Kidney (tissue), 14 donors: Measurements from ENCODE around the gene GSTT4. TPM values are rescaled to one million over a fixed set of nuclear protein-coding genes. Genes with fewer than 3 reads are reported as not detected.

ENCODE experiments used
- DNase-seq, 5 donors: peaks; one replicate each; pipeline ENCODE4 v3.0.0-alpha.2; 2013 to 2020
- FAIRE-seq: peaks from 2 replicates; lab custom pipeline; 2012; peaks lifted over from hg19 to GRCh38; lab: Jason Lieb, UNC
- H3K27ac ChIP-seq, 2 donors: one replicate each; pipeline ENCODE4 v1.7.0; 2013; ENCODE audit warnings: low read depth in 2 of 2, low read length in 2 of 2, inconsistent platforms in 1 of 2
- H3K27me3 ChIP-seq: one replicate; pipeline ENCODE4 v1.7.1; 2013; ENCODE audit warnings: low read length, inconsistent platforms; ENCODE audit not compliant: control insufficient read depth, insufficient read depth
- H3K36me3 ChIP-seq, 3 donors: one replicate each; pipeline versions ENCODE4 v1.7.0 to v1.7.1; 2013; ENCODE audit warnings: low read length in 3 of 3, control low read depth in 1 of 3, inconsistent platforms in 1 of 3; ENCODE audit not compliant: insufficient read depth in 3 of 3, control insufficient read depth in 2 of 3
- H3K4me1 ChIP-seq, 3 donors: one replicate each; pipeline versions ENCODE4 v1.7.0 to v1.7.1; 2013; ENCODE audit warnings: low read length in 3 of 3, inconsistent platforms in 1 of 3, low read depth in 1 of 3; ENCODE audit not compliant: control insufficient read depth in 2 of 3, insufficient read depth in 2 of 3
- H3K4me3 ChIP-seq, 3 donors: one replicate each; pipeline versions ENCODE4 v1.7.0 to v1.8.1; 2013; ENCODE audit warnings: low read length in 3 of 3, control low read depth in 1 of 3, inconsistent platforms in 1 of 3
- H3K9ac ChIP-seq, 3 donors: one replicate each; pipeline versions ENCODE4 v1.7.0 to v1.7.1; 2013; ENCODE audit warnings: low read length in 3 of 3, control low read depth in 1 of 3, inconsistent platforms in 1 of 3
- H3K9me3 ChIP-seq, 3 donors: one replicate each; pipeline versions ENCODE4 v1.7.0 to v1.7.1; 2013; ENCODE audit warnings: low read length in 3 of 3, control low read depth in 1 of 3, inconsistent platforms in 1 of 3; ENCODE audit not compliant: control insufficient read depth in 2 of 3, insufficient read depth in 1 of 3
- intact Hi-C: fragments of 100-400 bp; cut with DNase I; formaldehyde crosslinking; loops from one replicate; pipeline ENCODE4 v1.11.1; 2022
- polyA plus RNA-seq: library from polyadenylated mRNA; stranded (reverse); fragments of 350-450 nt; fragmentation: Illumina TruSeq; extraction: RNeasy Lipid Tissue Mini Kit (QIAGEN cat#74804); gene quantifications from one replicate; pipeline ENCODE4 v1.2.3, GENCODE V29; 2014; ENCODE audit warnings: low read depth, low replicate concordance; ENCODE audit not compliant: insufficient read depth
- total RNA-seq: library from RNA; stranded (reverse); fragmentation: NEBNext Ultra II Directional; extraction: Animal tissue kit (Norgen Biotek cat#: 25700); gene quantifications from one replicate; pipeline ENCODE4 v1.2.1, GENCODE V29; 2021
- TF ChIP-seq, protein P1 (sequence below): IDR thresholded peaks from 3 replicates; pipeline ENCODE4 v1.5.1; 2012; ENCODE audit warnings: mild to moderate bottlenecking, moderate library complexity, borderline replicate concordance; ENCODE audit not compliant: insufficient read depth; ENCODE audit errors: extremely low read depth
- donor health status: control.
- donor health status: control.
- donor health status: control.
- donor health status: control.
- donor health status: control.
- donor health status: DM: yes; HTN: yes; CAD: no.
- donor health status: Normal renal cell carcinoma (clear cell type).

The GSTT4 gene
- total and polyA plus RNA-seq, 2 donors from 2014 or later: not detected

DNA sequence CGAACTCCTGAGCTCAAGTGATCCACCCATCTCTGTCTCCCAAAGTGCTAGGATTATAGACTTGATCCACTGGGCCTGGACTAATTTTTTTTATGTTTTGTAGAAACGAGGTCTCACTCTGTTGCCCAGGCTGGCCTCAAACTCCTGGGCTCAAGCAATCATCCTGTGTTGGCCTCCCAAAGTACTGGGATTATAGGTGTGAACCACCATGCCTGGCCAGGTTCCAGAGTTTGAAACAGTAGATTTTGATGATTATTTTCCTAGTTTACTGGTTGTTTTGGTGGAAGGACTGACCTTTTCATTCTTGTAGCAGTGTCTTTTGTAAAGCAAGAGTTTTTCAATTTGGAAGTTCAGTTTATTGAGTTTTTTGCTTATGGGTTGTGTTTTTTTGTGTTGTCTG lies 20.8 kb upstream of the GSTT4 start:
- no peak overlapping the region for H3K9ac ChIP-seq
- DNase-seq (no peak), FAIRE-seq (no peak)
- H3K4me3 ChIP-seq: no peak overlapping the region
- no peaks in the 10 kb centered on the region for H3K27me3 ChIP-seq
- H3K4me1 ChIP-seq: peaks cover 0 to 7% (median 5%) of the 10 kb centered on the region in 3 donors
- TF ChIP-seq, protein P1, sequence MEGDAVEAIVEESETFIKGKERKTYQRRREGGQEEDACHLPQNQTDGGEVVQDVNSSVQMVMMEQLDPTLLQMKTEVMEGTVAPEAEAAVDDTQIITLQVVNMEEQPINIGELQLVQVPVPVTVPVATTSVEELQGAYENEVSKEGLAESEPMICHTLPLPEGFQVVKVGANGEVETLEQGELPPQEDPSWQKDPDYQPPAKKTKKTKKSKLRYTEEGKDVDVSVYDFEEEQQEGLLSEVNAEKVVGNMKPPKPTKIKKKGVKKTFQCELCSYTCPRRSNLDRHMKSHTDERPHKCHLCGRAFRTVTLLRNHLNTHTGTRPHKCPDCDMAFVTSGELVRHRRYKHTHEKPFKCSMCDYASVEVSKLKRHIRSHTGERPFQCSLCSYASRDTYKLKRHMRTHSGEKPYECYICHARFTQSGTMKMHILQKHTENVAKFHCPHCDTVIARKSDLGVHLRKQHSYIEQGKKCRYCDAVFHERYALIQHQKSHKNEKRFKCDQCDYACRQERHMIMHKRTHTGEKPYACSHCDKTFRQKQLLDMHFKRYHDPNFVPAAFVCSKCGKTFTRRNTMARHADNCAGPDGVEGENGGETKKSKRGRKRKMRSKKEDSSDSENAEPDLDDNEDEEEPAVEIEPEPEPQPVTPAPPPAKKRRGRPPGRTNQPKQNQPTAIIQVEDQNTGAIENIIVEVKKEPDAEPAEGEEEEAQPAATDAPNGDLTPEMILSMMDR: no peak
- H3K36me3 ChIP-seq: no peaks in the 10 kb centered on the region
- H3K27ac ChIP-seq: no peak overlapping the region
- intact Hi-C loops: no loop called here
- no peaks in the 10 kb centered on the region for H3K9me3 ChIP-seq

DNA sequence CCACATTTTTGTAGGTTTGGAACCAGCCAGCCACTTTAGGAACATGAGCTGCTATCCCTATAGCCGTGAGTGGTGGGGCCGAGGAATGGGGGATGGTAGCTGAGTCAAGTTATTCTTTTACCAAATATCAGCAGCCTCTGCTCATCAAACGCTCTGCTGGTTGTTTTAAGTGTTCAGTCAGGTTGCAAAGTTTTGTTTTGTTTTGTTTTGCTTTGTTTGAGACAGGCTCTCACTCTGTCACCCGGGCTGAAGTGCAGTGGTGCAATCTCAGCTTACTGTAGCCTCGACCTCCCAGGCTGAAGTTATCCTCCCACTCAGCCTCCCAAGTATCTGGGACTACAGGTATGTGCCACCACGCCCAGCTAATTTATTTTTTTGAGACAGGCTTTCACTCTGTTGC lies 20.2 kb upstream of the GSTT4 start:
- intact Hi-C loops: no loop called here
- Histone ChIP-seq H3K36me3 (no peaks in the 10 kb centered on the region), H3K4me1 (peaks cover 0 to 7% (median 5%) of the 10 kb centered on the region in 3 donors), H3K9ac (no peak overlapping the region), H3K27ac (no peak overlapping the region), H3K4me3 (peak overlapping the region in 1 of 3 donors; percentile 25), H3K27me3 (no peaks in the 10 kb centered on the region), H3K9me3 (no peaks in the 10 kb centered on the region)
- FAIRE-seq (no peak), DNase-seq (peak in 3 of 5 donors; percentile 16 to 39 (median 31))
- TF ChIP-seq, protein P1: no peak

DNA sequence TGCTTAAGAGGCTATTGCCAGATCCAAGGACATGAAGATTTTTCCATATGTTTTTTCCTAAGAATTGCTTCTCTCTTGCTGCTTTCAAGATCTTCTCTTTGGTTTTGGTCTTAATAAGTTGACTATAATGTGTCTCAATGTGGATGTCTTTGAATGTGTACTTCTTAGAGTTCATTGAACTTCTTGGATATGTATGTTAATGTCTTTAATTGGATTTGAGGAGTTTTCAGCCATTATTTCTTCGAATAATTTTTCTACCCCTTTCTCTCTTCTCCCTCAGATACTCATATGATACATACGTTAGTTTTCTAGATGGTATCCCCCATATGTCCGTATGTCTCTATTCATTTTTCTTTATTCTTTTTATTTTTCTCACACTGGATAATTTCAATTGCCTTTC lies 19.1 kb upstream of the GSTT4 start:
- Histone ChIP-seq H3K27ac (no peak overlapping the region), H3K4me1 (peaks cover 0 to 7% (median 5%) of the 10 kb centered on the region in 3 donors), H3K9ac (no peak overlapping the region), H3K4me3 (no peak overlapping the region), H3K27me3 (no peaks in the 10 kb centered on the region), H3K9me3 (no peaks in the 10 kb centered on the region), H3K36me3 (no peaks in the 10 kb centered on the region)
- intact Hi-C loops: no loop called here
- no peak for FAIRE-seq
- DNase-seq: no peak
- TF ChIP-seq, protein P1: no peak
